ENCODE results near the gene TMEM116. TPM values are rescaled to one million over a fixed set of nuclear protein-coding genes. Genes with fewer than 3 reads are reported as not detected.
A peak's percentile ranks its signal among the peaks of the same experiment; 100 is the strongest.

Gene TMEM116
- total RNA-seq, 2 experiments from 2014 or later = 12.7 to 13.1 TPM

- H3K27ac Mint-ChIP-seq = no peak overlapping the region
- DNase-seq = no peak
- H3K27me3 Mint-ChIP-seq (ENCODE audit: low read depth) = no peaks in the 10 kb centered on the region
- no peak for ATAC-seq
- CTCF ChIA-PET = interaction anchor here (0.9 to 1.0 kb wide), 2 partner anchors 15 to 79 kb away, joined by 3 to 4 read pairs; no protein-coding TSS in a partner anchor
- POLR2A ChIA-PET = no interaction called here
- no peaks in the 10 kb centered on the region for H3K9me3 Mint-ChIP-seq (ENCODE audit: insufficient read depth)
- no peak overlapping the region for H3K4me3 Mint-ChIP-seq
- H3K4me1 Mint-ChIP-seq (ENCODE audit: low read depth) = no peaks in the 10 kb centered on the region
- no peaks in the 10 kb centered on the region for H3K36me3 Mint-ChIP-seq (ENCODE audit: low read depth)
These were observed 76.1 kb downstream of the TMEM116 start for GRCh38 chr12:111936869-111937268.

- H3K9me3 Mint-ChIP-seq (ENCODE audit: insufficient read depth) = no peaks in the 10 kb centered on the region
- DNase-seq (no peak), ATAC-seq (no peak)
- ChIA-PET CTCF (no interaction called here), POLR2A (no interaction called here)
- no peaks in the 10 kb centered on the region for H3K27me3 Mint-ChIP-seq (ENCODE audit: low read depth)
- no peak overlapping the region for H3K4me3 Mint-ChIP-seq
- H3K36me3 Mint-ChIP-seq (ENCODE audit: low read depth) = peaks cover 1% of the 10 kb centered on the region
- H3K27ac Mint-ChIP-seq = no peak overlapping the region
- no peaks in the 10 kb centered on the region for H3K4me1 Mint-ChIP-seq (ENCODE audit: low read depth)
These were observed 80.7 kb downstream of the TMEM116 start for GRCh38 chr12:111932241-111932640.

GRCh38 chr12:111927346-111927745 is 85.6 kb downstream of the TMEM116 start:
- no peaks in the 10 kb centered on the region for H3K27me3 Mint-ChIP-seq (ENCODE audit: low read depth)
- ChIA-PET POLR2A (no interaction called here), CTCF (interaction anchor here (0.8 to 1.4 kb wide), 3 partner anchors 14 to 461 kb away, joined by 3 to 4 read pairs (median 3); no protein-coding TSS in a partner anchor)
- H3K36me3 Mint-ChIP-seq (ENCODE audit: low read depth) = peaks cover 1% of the 10 kb centered on the region
- no peak overlapping the region for H3K27ac Mint-ChIP-seq
- H3K4me3 Mint-ChIP-seq = no peak overlapping the region
- DNase-seq (no peak), ATAC-seq (no peak)
- no peaks in the 10 kb centered on the region for H3K4me1 Mint-ChIP-seq (ENCODE audit: low read depth)
- no peaks in the 10 kb centered on the region for H3K9me3 Mint-ChIP-seq (ENCODE audit: insufficient read depth)

- Mint-ChIP-seq H3K27me3 (ENCODE audit: low read depth) (no peaks in the 10 kb centered on the region), H3K27ac (no peak overlapping the region), H3K4me3 (no peak overlapping the region), H3K9me3 (ENCODE audit: insufficient read depth) (no peaks in the 10 kb centered on the region), H3K4me1 (ENCODE audit: low read depth) (no peaks in the 10 kb centered on the region), H3K36me3 (ENCODE audit: low read depth) (peaks cover 1% of the 10 kb centered on the region)
- ATAC-seq (no peak), DNase-seq (no peak)
- ChIA-PET POLR2A (no interaction called here), CTCF (no interaction called here)
These were observed 86.3 kb downstream of the TMEM116 start for GRCh38 chr12:111926631-111927030.

GRCh38 chr12:111925171-111925570 is 87.8 kb downstream of the TMEM116 start:
- no peak overlapping the region for H3K4me3 Mint-ChIP-seq
- H3K4me1 Mint-ChIP-seq (ENCODE audit: low read depth) = no peaks in the 10 kb centered on the region
- POLR2A ChIA-PET = no interaction called here
- CTCF ChIA-PET = interaction anchor here (0.6 kb wide), 1 partner anchor 311 kb away, joined by 3 read pairs; no protein-coding TSS in a partner anchor
- H3K27ac Mint-ChIP-seq = no peak overlapping the region
- no peak for ATAC-seq
- DNase-seq = no peak
- H3K27me3 Mint-ChIP-seq (ENCODE audit: low read depth) = no peaks in the 10 kb centered on the region
- no peaks in the 10 kb centered on the region for H3K9me3 Mint-ChIP-seq (ENCODE audit: insufficient read depth)
- H3K36me3 Mint-ChIP-seq (ENCODE audit: low read depth) = no peaks in the 10 kb centered on the region

- peaks cover 43% of the 10 kb centered on the region for H3K36me3 Mint-ChIP-seq (ENCODE audit: low read depth)
- ChIA-PET POLR2A (interaction anchor here (0.6 kb wide), 1 partner anchor 28 kb away, joined by 3 read pairs; no protein-coding TSS in a partner anchor), CTCF (no interaction called here)
- no peaks in the 10 kb centered on the region for H3K4me1 Mint-ChIP-seq (ENCODE audit: low read depth)
- ATAC-seq (no peak), DNase-seq (no peak)
- no peak overlapping the region for H3K4me3 Mint-ChIP-seq
- peaks cover 22% of the 10 kb centered on the region for H3K9me3 Mint-ChIP-seq (ENCODE audit: insufficient read depth)
- no peak overlapping the region for H3K27ac Mint-ChIP-seq
- no peaks in the 10 kb centered on the region for H3K27me3 Mint-ChIP-seq (ENCODE audit: low read depth)
These were observed 105.2 kb downstream of the TMEM116 start for GRCh38 chr12:111907740-111908139.

- Mint-ChIP-seq H3K36me3 (ENCODE audit: low read depth) (peaks cover 42% of the 10 kb centered on the region), H3K4me3 (no peak overlapping the region), H3K27ac (no peak overlapping the region), H3K4me1 (ENCODE audit: low read depth) (no peaks in the 10 kb centered on the region), H3K27me3 (ENCODE audit: low read depth) (no peaks in the 10 kb centered on the region), H3K9me3 (ENCODE audit: insufficient read depth) (peaks cover 22% of the 10 kb centered on the region)
- no peak for DNase-seq
- no peak for ATAC-seq
- ChIA-PET POLR2A (no interaction called here), CTCF (interaction anchor here (0.7 to 1.3 kb wide), 2 partner anchors 21 to 1497 kb away, joined by 3 read pairs; no protein-coding TSS in a partner anchor)
These were observed 107.5 kb downstream of the TMEM116 start for GRCh38 chr12:111905502-111905901.

- CTCF ChIA-PET = interaction anchor here (1.3 kb wide), 1 partner anchor 20 kb away, joined by 3 read pairs; no protein-coding TSS in a partner anchor
- POLR2A ChIA-PET = no interaction called here
- H3K27me3 Mint-ChIP-seq (ENCODE audit: low read depth) = no peaks in the 10 kb centered on the region
- peaks cover 19% of the 10 kb centered on the region for H3K9me3 Mint-ChIP-seq (ENCODE audit: insufficient read depth)
- peaks cover 40% of the 10 kb centered on the region for H3K36me3 Mint-ChIP-seq (ENCODE audit: low read depth)
- no peaks in the 10 kb centered on the region for H3K4me1 Mint-ChIP-seq (ENCODE audit: low read depth)
- H3K4me3 Mint-ChIP-seq = no peak overlapping the region
- H3K27ac Mint-ChIP-seq = peak overlapping the region; percentile 43
- ATAC-seq = no peak
- DNase-seq = no peak
These were observed 108.5 kb downstream of the TMEM116 start for GRCh38 chr12:111904446-111904975.

- Mint-ChIP-seq H3K9me3 (ENCODE audit: insufficient read depth) (peaks cover 3% of the 10 kb centered on the region), H3K36me3 (ENCODE audit: low read depth) (peaks cover 36% of the 10 kb centered on the region), H3K4me1 (ENCODE audit: low read depth) (no peaks in the 10 kb centered on the region), H3K27me3 (ENCODE audit: low read depth) (no peaks in the 10 kb centered on the region), H3K4me3 (no peak overlapping the region), H3K27ac (no peak overlapping the region)
- POLR2A ChIA-PET = no interaction called here
- CTCF ChIA-PET = no interaction called here
- DNase-seq (no peak), ATAC-seq (no peak)
These were observed 111.8 kb downstream of the TMEM116 start for GRCh38 chr12:111901182-111901581.

- CTCF ChIA-PET = no interaction called here
- Mint-ChIP-seq H3K4me3 (no peak overlapping the region), H3K4me1 (ENCODE audit: low read depth) (no peaks in the 10 kb centered on the region), H3K9me3 (ENCODE audit: insufficient read depth) (no peaks in the 10 kb centered on the region), H3K27me3 (ENCODE audit: low read depth) (no peaks in the 10 kb centered on the region), H3K36me3 (ENCODE audit: low read depth) (peaks cover 45% of the 10 kb centered on the region), H3K27ac (no peak overlapping the region)
- ATAC-seq (no peak), DNase-seq (no peak)
- POLR2A ChIA-PET = no interaction called here
These were observed 118.4 kb downstream of the TMEM116 start for GRCh38 chr12:111894556-111894955.

GRCh38 chr12:111893287-111893686 is 119.7 kb downstream of the TMEM116 start:
- Mint-ChIP-seq H3K4me1 (ENCODE audit: low read depth) (no peaks in the 10 kb centered on the region), H3K27me3 (ENCODE audit: low read depth) (no peaks in the 10 kb centered on the region), H3K27ac (no peak overlapping the region), H3K4me3 (no peak overlapping the region), H3K9me3 (ENCODE audit: insufficient read depth) (no peaks in the 10 kb centered on the region), H3K36me3 (ENCODE audit: low read depth) (peaks cover 52% of the 10 kb centered on the region)
- ChIA-PET CTCF (no interaction called here), POLR2A (no interaction called here)
- DNase-seq = no peak
- ATAC-seq = no peak

- ChIA-PET CTCF (no interaction called here), POLR2A (interaction anchor here (0.7 kb wide), 1 partner anchor 14 kb away, joined by 3 read pairs; no protein-coding TSS in a partner anchor)
- Mint-ChIP-seq H3K4me1 (ENCODE audit: low read depth) (no peaks in the 10 kb centered on the region), H3K9me3 (ENCODE audit: insufficient read depth) (no peaks in the 10 kb centered on the region), H3K27ac (no peak overlapping the region), H3K27me3 (ENCODE audit: low read depth) (no peaks in the 10 kb centered on the region), H3K4me3 (no peak overlapping the region), H3K36me3 (ENCODE audit: low read depth) (peaks cover 72% of the 10 kb centered on the region)
- no peak for DNase-seq
- ATAC-seq = no peak
These were observed 124.8 kb downstream of the TMEM116 start for GRCh38 chr12:111887926-111888745.

Data from activated CD8-positive, alpha-beta T cell treated with anti-CD3 and anti-CD28 coated beads, Interleukin-2, amount 10 ng/mL, durations not matched to agents 7 days and 5 days (primary cell).